RPMI7951 (cell line): ENCODE data around the gene PRKAR2B. TPM values are rescaled to one million over a fixed set of nuclear protein-coding genes. Genes with fewer than 3 reads are reported as not detected.
"Not testable (repeated sequence)": the region's sequence is repeated elsewhere in the genome, so short reads cannot be mapped to it uniquely, and the experiment has no call there.

Experiments
- DNase-seq: peaks from one replicate; pipeline ENCODE4 v3.0.0-alpha.2; 2012; ENCODE audit warnings: low read depth
- total RNA-seq: library from RNA; depleted of rRNA; stranded (reverse); fragments of >200 nt; shearing (Covaris generic); gene quantifications from 2 replicates; pipeline ENCODE4 v1.2.3, GENCODE V29; 2014

PRKAR2B gene
- total RNA-seq, 1 experiment from 2014 or later, result 3.7 TPM

DNA sequence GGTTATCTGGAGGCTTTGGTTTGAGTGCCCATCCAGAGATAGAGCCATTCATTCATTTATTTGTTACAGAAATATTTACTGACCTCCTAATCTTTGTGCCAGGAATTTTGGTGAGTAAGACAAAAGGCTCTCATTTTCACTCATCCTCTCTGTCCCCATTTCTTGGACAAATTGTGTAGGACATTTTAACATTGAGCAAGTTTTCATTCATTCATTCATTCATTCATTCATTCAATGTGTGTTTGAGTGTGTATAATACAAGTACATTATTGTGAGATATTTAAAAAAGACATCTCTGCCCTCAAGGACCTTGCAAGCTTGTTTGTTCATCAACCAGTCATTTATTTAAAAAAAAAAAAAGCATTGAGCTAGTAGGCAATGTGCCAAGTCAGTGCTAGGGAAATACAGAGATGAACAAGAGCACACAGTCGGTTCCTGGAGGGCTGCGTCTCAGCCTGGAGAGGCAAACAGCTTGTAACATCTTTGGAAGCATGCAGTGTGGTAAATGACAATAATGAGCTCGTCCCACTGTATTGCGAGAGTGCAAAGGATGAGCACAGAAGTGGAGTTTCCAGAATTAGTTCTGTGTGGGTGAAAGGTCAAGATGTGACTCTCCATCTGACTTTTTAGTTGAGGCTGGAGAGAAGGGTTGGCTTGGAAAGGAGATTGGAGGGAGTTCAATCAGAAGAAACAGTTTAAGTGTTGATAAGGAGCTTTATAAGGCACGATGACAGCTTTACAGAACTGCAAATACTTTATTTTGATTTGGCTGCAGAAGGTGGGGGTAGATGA lies 73.8 kb downstream of the PRKAR2B start:
- DNase-seq, result no peak

DNA sequence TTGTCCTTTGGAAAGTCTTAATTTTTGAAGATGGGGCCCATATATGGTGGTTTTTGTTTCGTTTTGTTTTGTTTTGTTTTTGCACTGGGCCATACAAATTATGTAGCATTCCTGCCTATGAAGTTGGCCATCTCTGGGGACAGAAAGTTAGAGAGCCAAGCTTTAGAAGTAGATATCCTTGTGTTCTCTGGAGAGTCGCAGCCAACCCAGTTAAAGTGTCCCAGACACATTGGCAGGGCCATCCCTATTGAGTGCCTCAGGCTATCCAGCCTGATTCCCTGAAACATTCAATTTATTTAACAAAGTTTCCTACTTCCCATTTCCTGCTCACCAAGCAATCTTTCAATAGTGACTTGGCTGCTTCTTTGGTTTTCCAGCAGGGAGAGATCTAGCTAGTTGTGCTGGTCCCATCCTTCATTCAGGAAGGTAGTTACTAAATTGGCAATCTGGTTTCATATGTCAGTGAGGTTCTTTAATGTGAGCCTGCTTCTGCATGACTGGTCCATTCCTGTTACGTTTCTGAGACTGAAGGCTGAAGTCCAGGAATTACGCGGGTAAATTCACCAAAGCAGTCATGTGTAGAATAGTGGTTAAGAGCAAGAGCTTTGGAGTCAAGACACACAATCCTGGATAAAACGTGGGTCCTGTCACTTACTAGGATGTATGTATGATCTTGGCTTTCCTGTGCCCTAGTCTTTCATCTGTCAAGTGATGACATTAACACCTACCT lies 75.0 kb downstream of the PRKAR2B start:
- no peak for DNase-seq

DNA sequence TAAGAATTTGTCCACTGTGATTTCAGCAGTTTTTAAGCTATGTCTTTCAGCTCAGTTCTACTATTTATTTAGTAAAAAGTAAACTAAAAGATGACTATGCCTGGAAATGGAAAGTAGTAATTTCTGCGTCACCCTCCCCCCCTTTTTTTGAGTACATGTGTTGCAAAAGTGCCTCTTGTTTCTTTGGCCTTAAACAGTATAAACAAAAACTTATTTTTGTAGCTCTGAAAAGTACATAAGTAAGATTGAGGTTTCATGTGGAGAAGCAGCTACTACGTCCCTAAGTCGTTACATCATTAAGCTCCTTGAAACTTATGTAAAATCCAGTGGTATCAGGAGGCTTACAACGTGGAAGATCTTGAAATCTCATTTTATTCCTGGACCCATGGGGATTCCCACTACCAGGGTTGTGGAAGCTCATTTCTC lies 78.0 kb downstream of the PRKAR2B start:
- DNase-seq, result no peak

- DNase-seq, result no peak
Measured at GRCh38 chr7:107123392-107123791, 78.9 kb downstream of the PRKAR2B start.

DNA sequence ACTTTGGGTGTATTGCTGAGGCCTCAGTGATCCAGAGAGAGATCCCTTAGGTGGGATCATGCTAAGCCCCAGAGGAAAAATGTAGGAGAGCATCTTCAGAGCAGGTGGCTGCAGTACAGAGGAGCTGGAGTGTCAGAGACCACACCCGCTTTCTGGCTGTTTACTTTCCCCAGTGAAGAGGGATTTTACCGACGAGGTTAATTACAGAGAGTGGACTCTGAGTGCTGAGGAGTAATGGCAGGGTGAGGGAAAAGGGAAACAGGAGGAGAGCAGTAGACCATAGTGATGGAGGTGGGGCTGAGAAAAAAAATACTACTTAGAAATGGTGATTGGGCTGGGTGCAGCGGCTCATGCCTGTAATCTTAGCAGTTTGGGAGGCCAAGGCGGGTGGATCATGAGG lies 81.0 kb downstream of the PRKAR2B start:
- DNase-seq, result no peak

DNA sequence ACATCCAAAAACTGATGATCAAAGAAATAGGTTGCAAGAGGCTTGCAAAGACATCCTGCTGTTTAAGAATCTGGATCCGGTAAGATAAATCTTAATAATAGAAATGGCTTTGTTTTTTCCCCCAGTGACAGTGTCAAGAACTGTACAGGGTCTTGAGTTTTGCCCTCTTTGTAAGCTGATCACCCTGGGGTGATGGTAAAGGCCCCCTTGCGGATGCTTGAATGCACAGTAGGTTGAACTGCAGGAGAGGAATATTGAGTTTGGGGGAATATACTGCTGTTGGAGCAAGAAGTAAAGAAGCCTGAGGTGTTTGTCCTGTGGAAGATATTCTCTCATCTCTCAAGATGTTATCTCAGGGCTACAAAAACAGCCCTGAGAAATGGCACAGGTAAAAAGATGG lies 83.7 kb downstream of the PRKAR2B start:
- DNase-seq, result no peak

- no peak for DNase-seq
Measured at GRCh38 chr7:107128748-107129147, 84.2 kb downstream of the PRKAR2B start.

DNA sequence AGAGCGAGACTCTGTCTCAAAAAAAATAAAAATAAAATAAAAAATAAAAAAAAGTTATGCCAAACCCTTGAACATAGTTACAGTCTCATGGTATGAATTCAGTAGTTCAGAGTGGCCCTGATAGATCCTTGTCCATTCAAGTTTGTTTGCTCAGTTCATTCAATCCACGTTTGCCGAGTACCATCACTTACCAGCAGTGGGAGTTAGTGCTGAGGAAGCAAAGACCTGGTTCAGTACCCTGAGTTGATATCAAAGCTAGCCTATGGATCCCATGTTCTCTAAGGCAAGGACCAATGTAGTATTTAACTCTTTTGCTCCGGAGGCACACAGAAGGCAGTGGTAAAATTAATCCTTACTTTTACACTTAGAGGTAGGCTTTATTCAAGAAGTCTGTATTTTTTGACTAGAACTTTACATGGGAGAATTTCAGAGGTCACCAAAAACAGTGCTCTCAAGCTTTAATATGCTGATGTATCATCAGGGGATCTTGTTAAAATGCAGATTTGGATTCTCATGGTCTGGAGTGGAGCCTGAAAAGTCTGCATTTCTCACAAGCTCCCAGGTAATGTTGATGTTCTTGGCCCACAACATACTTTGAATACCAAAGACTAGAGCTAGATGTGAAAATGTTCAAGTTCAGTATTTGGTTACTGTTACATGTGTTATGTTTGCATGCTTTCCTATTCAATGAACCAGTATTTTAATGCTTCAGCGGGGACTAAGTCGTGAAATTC lies 86.1 kb downstream of the PRKAR2B start:
- no peak for DNase-seq

DNA sequence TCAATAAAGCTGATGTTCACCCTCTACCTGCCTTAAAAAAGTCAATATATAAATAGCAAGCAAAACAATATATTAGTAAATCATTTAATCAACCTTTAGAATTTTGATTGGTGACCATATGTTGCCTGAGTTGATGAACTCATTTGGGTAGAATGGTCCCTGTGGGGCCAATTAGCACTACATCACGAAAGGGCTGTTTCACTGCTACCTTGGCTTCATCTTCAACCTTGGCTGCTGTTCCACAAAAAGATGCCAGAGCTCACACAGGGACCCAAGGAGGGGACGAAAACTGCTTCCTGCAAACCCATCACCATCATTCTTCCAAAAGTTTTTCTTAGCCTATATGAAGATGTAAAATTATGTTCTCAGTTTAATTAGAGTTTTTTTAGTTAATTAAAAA lies 88.9 kb downstream of the PRKAR2B start:
- DNase-seq, result no peak

GRCh38 chr7:107138696-107139420 lies 94.4 kb downstream of the PRKAR2B start:
- DNase-seq, result no peak

GRCh38 chr7:107143875-107144274 lies 99.4 kb downstream of the PRKAR2B start:
- DNase-seq, result not testable (repeated sequence)

DNA sequence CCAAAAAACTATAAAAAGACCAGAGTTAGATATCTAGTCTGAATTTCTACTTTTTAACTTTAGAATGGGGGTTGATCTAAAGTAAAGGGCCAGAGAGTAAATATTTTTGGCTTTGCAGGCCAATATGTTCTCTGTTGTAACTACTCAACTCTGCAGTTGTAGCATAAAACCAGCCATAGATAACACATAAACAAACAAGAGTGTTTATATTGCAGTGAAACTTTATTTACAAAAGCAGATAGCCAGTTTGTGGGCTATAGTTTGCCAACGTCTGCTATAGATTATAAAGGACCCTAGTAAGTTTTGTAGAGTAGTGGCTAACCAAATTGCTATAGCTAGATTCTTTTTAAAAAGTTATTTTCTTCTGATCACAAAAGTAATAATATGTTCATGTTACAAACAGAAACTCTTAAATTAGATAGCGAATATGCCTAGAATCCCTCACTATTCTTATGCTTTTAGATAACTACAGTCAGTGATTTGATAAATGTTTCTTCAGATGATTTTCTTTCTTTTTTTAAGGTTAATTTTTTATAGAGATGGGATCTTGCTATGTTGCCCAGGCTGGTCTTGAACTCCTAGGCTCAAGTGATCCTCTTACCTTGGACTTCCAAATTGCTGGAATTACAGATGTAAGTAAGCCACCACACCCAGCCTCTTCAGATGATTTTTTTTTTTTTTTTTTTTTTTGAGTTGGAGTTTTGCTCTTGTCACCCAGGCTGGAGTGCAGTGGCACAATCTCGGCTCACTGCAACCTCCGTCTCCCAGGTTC lies 100.7 kb downstream of the PRKAR2B start:
- no peak for DNase-seq

DNA sequence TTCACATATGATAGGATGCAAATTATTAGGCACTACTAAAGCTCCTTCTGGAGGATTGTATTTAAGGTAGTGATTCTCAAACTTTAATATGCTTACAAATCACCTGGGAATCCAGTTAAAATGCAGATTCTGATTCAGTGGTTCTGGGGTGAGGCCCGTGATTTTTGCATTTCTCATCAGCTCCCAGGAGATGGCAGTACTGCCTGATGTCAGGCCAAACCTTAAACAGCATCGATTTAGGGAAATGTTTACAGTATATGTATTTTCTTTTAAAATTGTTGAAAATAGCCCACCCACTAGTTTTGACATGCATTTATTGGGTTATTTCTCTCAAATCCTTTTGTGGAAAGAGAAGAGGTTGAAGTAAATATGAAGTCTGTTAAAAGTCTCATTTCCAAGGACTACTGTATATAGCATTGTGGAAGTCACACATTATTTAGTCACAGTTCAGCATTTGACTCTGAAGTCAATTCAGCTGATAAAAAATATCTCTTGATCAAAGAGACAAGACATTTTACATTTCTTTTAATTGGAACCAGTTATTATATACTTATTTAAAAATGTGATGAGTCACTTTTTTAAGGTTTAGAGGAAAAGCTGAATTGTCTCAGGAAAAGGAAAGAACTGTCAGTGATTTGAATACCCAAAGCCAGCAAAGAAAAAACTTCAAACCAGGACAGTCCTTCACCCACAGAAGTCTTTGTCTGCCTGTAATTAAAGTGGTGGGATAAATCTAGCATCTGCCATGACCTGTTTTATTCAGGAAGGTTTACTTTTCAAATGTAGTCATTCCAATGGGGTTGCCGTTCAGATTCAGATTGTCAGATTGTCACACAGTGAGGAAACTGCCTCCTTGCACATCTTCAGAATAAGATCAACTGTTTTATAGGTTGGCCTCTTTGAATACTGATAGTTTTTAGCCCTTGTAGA lies 103.2 kb downstream of the PRKAR2B start:
- DNase-seq, result peak; percentile 43

GRCh38 chr7:107148721-107149120 lies 104.2 kb downstream of the PRKAR2B start:
- DNase-seq, result no peak

- DNase-seq, result no peak
Measured at GRCh38 chr7:107149863-107150262, 105.4 kb downstream of the PRKAR2B start.

DNA sequence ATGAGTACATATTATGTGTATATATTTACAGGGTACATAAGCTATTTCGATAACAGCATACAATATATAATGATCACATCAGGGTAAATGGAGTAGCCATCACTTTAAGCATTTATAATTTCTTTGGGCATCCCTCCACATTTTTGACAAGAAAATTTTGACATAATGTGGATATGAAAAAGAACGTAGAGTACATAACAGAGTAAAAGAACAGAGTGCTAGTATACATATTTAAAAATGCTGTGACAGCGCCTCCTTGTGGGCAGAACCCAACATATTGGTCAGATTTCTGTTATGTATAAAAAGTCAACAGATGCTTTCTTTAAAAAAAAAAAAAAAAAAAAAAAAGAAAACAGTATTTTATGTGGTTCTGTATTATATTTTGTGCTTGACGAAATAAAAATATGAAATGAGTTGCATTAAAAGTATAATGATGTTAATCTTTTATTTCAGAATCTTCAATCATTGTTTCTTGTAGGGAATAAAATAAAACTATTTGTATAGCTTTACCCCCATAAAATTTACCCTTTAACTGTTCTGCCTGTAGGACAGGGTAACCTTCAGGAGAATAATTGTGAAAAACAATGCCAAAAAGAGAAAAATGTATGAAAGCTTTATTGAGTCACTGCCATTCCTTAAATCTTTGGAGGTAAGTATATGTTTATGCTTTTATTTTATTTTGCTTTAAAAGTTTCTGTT lies 106.0 kb downstream of the PRKAR2B start:
- DNase-seq, result peak; percentile 60

- DNase-seq, result no peak
Measured at GRCh38 chr7:107151538-107151937, 107.0 kb downstream of the PRKAR2B start.

- DNase-seq, result peak; percentile 56
Measured at GRCh38 chr7:107152011-107152410, 107.5 kb downstream of the PRKAR2B start.

- no peak for DNase-seq
Measured at GRCh38 chr7:107154826-107155225, 110.3 kb downstream of the PRKAR2B start.
